Endothelial cell of umbilical vein (primary cell): ENCODE data around the gene GJB1. TPM values are rescaled to one million over a fixed set of nuclear protein-coding genes. Genes with fewer than 3 reads are reported as not detected.
A peak's percentile ranks its signal among the peaks of the same experiment; 100 is the strongest.
"Not testable (repeated sequence)": the region's sequence is repeated elsewhere in the genome, so short reads cannot be mapped to it uniquely, and the experiment has no call there.

ENCODE experiments used
- BruUV-seq: library from RNA; stranded (reverse); fragments of 400-500 nt; replicated peaks from 2 replicates; lab custom pipeline; 2021; lab: Mats Ljungman, UMichigan
- CTCF ChIA-PET: fragments of 300-600, 350-600 bp; sonication (Branson Sonifier 250); formaldehyde crosslinking; loops from one replicate; lab custom pipeline; 2021; ENCODE audit warnings: antibody characterized with exemption, inconsistent platforms; lab: Charles Lee
- POLR2A ChIA-PET: fragments of 300-600, 350-600 bp; sonication (Branson Sonifier 250); formaldehyde crosslinking; loops from one replicate; lab custom pipeline; 2021; ENCODE audit warnings: antibody characterized with exemption, inconsistent platforms; lab: Charles Lee
- DNase-seq: peaks from one replicate; pipeline ENCODE4 v3.0.0-alpha.2; 2011; ENCODE audit warnings: low read depth, low spot score
- FAIRE-seq: peaks from 2 replicates; lab custom pipeline; 2011; peaks lifted over from hg19 to GRCh38; lab: Jason Lieb, UNC
- H2AFZ ChIP-seq: 2 replicates; pipeline ENCODE4 v1.6.0; 2012; ENCODE audit warnings: low read depth, low read length, control low read depth, inconsistent platforms
- H3K27ac ChIP-seq: 2 replicates; pipeline ENCODE4 v1.5.1; 2011; ENCODE audit warnings: low read depth, mild to moderate bottlenecking, control low read depth, low read length, moderate library complexity; ENCODE audit not compliant: insufficient read depth
- H3K27me3 ChIP-seq, 2 experiments: 2 replicates each; pipeline versions ENCODE4 v1.6.0 to v1.6.1; 2011; ENCODE audit warnings: low read length in 2 of 2, mixed read lengths in 1 of 2; ENCODE audit not compliant: control insufficient read depth in 2 of 2, insufficient read depth in 2 of 2
- H3K36me3 ChIP-seq, 2 experiments: 2 replicates in 1 of 2; 3 replicates in 1 of 2; pipeline ENCODE4 v1.5.1; 2011; ENCODE audit warnings: low read length in 2 of 2, mild to moderate bottlenecking in 1 of 2, moderate library complexity in 1 of 2; ENCODE audit not compliant: control insufficient read depth in 2 of 2, insufficient read depth in 2 of 2; ENCODE audit errors: extremely low read depth in 1 of 2
- H3K4me1 ChIP-seq: 3 replicates; pipeline ENCODE4 v1.5.1; 2011; ENCODE audit warnings: mild to moderate bottlenecking, low read length; ENCODE audit not compliant: control insufficient read depth, insufficient read depth; ENCODE audit errors: extremely low read depth
- H3K4me2 ChIP-seq: 2 replicates; pipeline ENCODE4 v1.6.1; 2011; ENCODE audit warnings: low read length, control low read depth, mixed read lengths; ENCODE audit not compliant: insufficient read depth
- H3K4me3 ChIP-seq, 3 experiments: fragments of 200-600 bp in 1 of 3; sonication (generic), shearing (Covaris generic) in 1 of 3; replicated peaks in 1 of 3; 2 replicates each; pipeline ENCODE4 v1.5.1; 2011 to 2016; ENCODE audit warnings: control low read depth in 3 of 3, low read length in 3 of 3, mild to moderate bottlenecking in 2 of 3, inconsistent platforms in 1 of 3, low read depth in 1 of 3, moderate library complexity in 1 of 3; ENCODE audit not compliant: insufficient read depth in 1 of 3
- H3K79me2 ChIP-seq: 2 replicates; pipeline ENCODE4 v1.6.0; 2012; ENCODE audit warnings: low read length, inconsistent platforms; ENCODE audit not compliant: control insufficient read depth, insufficient read depth
- H3K9ac ChIP-seq: replicated peaks from 2 replicates; pipeline ENCODE3; 2011; ENCODE audit warnings: low read length, control low read depth; ENCODE audit not compliant: insufficient read depth; ENCODE audit errors: extremely low read depth
- H3K9me1 ChIP-seq: replicated peaks from 3 replicates; pipeline ENCODE4 v1.6.0; 2011; ENCODE audit warnings: mild to moderate bottlenecking, low read length; ENCODE audit not compliant: control insufficient read depth, insufficient read depth; ENCODE audit errors: extremely low read depth
- H3K9me3 ChIP-seq: replicated peaks from 2 replicates; pipeline ENCODE4 v1.5.1; 2012; ENCODE audit warnings: low read length, inconsistent platforms; ENCODE audit not compliant: control insufficient read depth, insufficient read depth
- H4K20me1 ChIP-seq: replicated peaks from 2 replicates; pipeline ENCODE3; 2011; ENCODE audit warnings: mild to moderate bottlenecking, low read length; ENCODE audit not compliant: control insufficient read depth, insufficient read depth; ENCODE audit errors: extremely low read depth
- JUN ChIP-seq: IDR thresholded peaks from 2 replicates; pipeline ENCODE4 v1.6.1; 2011; ENCODE audit warnings: borderline replicate concordance, low read depth; ENCODE audit not compliant: insufficient read length, insufficient read depth
- dilution Hi-C: fragments of 300-500 bp; cut with MboI; formaldehyde crosslinking; loops from one replicate; pipeline ENCODE4 v1.15.0; 2019; ENCODE audit warnings: low sequenced_read_pairs; ENCODE audit not compliant: extremely low pct_ligation_motif_present
- intact Hi-C: fragments of 100-400 bp; cut with micrococcal nuclease; formaldehyde crosslinking; loops from one replicate; pipeline ENCODE4 v1.10.0; 2022
- polyA plus RNA-seq, 4 experiments: library from polyadenylated mRNA; depleted of rRNA in 3 of 4; stranded (reverse) in 3 of 4; unstranded in 1 of 4; fragments of >200 nt; gene quantifications; 2 replicates each; pipeline versions ENCODE4 v1.2.1 to v1.2.3, GENCODE V29; 2011 to 2012; ENCODE audit warnings: missing spikeins in 1 of 4
- total RNA-seq: library from RNA; stranded (reverse); gene quantifications from 2 replicates; pipeline ENCODE4 v1.2.3, GENCODE V29; 2021
- TF ChIP-seq, protein P1 (sequence below), 2 donors: IDR thresholded peaks; 1 replicate in 1 of 2; 2 replicates in 1 of 2; pipeline ENCODE4 v1.5.1; 2011; ENCODE audit warnings: low read length in 2 of 2, mild to moderate bottlenecking in 2 of 2, moderate library complexity in 2 of 2, control low read depth in 1 of 2, inconsistent platforms in 1 of 2, low read depth in 1 of 2; ENCODE audit not compliant: insufficient read depth in 1 of 2; ENCODE audit errors: extremely low read depth in 1 of 2

The GJB1 gene
- total and polyA plus RNA-seq, 2 donors (not counting 3 experiments of a cell fraction or from before 2014, with no cell fraction given) = not detected

DNA sequence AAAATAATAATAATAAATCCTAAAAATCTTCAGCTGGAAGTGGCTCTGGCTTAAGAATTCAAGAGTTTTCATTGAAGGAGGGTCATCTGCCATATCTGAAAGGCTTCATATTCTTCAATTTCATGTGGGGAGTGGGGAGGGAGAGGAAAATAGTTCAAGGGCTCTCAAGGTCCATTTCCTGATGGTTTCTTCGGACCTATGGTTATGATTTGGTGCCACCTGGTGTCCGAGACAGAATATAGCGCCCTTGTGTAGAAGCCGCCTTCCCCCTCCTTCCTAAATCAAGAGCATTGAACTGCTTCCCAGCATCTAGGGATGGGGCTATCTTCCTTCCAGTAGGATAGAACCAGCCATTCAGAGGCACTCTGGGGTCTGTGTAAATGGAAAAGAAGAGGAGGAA, 44.1 kb upstream of the GJB1 start:
- Histone ChIP-seq H3K9me3 (no peaks in the 10 kb centered on the region), H3K27ac (no peak overlapping the region), H3K27me3 (no peaks in the 10 kb centered on the region), H3K4me2 (no peak overlapping the region), H3K9ac (no peak overlapping the region), H3K36me3 (no peaks in the 10 kb centered on the region), H3K79me2 (no peaks in the 10 kb centered on the region), H3K4me1 (peaks cover 7% of the 10 kb centered on the region), H3K4me3 (no peak overlapping the region), H3K9me1 (no peaks in the 10 kb centered on the region), H2AFZ (no peak overlapping the region), H4K20me1 (no peaks in the 10 kb centered on the region)
- DNase-seq (peak; percentile 62), FAIRE-seq (peak; percentile 96)
- TF ChIP-seq, protein P1, sequence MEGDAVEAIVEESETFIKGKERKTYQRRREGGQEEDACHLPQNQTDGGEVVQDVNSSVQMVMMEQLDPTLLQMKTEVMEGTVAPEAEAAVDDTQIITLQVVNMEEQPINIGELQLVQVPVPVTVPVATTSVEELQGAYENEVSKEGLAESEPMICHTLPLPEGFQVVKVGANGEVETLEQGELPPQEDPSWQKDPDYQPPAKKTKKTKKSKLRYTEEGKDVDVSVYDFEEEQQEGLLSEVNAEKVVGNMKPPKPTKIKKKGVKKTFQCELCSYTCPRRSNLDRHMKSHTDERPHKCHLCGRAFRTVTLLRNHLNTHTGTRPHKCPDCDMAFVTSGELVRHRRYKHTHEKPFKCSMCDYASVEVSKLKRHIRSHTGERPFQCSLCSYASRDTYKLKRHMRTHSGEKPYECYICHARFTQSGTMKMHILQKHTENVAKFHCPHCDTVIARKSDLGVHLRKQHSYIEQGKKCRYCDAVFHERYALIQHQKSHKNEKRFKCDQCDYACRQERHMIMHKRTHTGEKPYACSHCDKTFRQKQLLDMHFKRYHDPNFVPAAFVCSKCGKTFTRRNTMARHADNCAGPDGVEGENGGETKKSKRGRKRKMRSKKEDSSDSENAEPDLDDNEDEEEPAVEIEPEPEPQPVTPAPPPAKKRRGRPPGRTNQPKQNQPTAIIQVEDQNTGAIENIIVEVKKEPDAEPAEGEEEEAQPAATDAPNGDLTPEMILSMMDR (IDR thresholded peaks at IDR 0.05; ENCODE audit: extremely low read depth in 1 of 2, insufficient read depth in 1 of 2, low read depth in 1 of 2, low read length in 2 of 2) = peak; percentile 44 to 63
- no peak for TF ChIP-seq JUN
- intact Hi-C loops = loop anchor here (1.0 to 2.0 kb wide), 6 partner anchors 60 to 727 kb away; no protein-coding TSS in a partner anchor
- no TSS peak for BruUV-seq
- POLR2A ChIA-PET = no interaction called here
- dilution Hi-C loops = no loop called here
- CTCF ChIA-PET = interaction anchor here (1.0 to 1.4 kb wide), 3 partner anchors 179 to 409 kb away, joined by 3 to 5 read pairs (median 5); no protein-coding TSS in a partner anchor

GRCh38 chrX:71180579-71181265, 42.3 kb upstream of the GJB1 start:
- peak; percentile 58 for FAIRE-seq
- H3K9me1 ChIP-seq, H3K4me3 ChIP-seq, H3K27me3 ChIP-seq, H3K4me2 ChIP-seq, DNase-seq, BruUV-seq, dilution Hi-C loops, H2AFZ ChIP-seq, H3K9me3 ChIP-seq, H3K79me2 ChIP-seq, H3K4me1 ChIP-seq, H4K20me1 ChIP-seq, H3K27ac ChIP-seq, H3K36me3 ChIP-seq, H3K9ac ChIP-seq: not testable (repeated sequence)
- intact Hi-C loops = loop anchor here (5.0 kb wide), 1 partner anchor 187 kb away; the partner anchor contains the start of gene TAF1
- ChIA-PET POLR2A (interaction anchor here (0.7 to 1.0 kb wide), 2 partner anchors 16 to 210 kb away, joined by 3 to 4 read pairs; no protein-coding TSS in a partner anchor), CTCF (interaction anchor here (2.2 to 3.3 kb wide), 2 partner anchors 211 to 411 kb away, joined by 7 to 18 read pairs; no protein-coding TSS in a partner anchor)
